HepG2 (cell line): ENCODE results near the gene ACP1. TPM values are rescaled to one million over a fixed set of nuclear protein-coding genes. Genes with fewer than 3 reads are reported as not detected.

Source experiments
- ARNT ChIP-seq: fragments of 450-650 bp; IDR thresholded peaks from 2 replicates; pipeline ENCODE4 v1.6.1; 2017
- ELF1 ChIP-seq: sonication (generic); formaldehyde crosslinking; IDR thresholded peaks from 2 replicates; pipeline ENCODE4 v1.4.0; 2020; ENCODE audit warnings: missing genetic modification reagents
- GABPB1 ChIP-seq: IDR thresholded peaks from 2 replicates; pipeline ENCODE4 v1.6.1; 2016; ENCODE audit warnings: mild to moderate bottlenecking, missing genetic modification reagents, moderate library complexity, missing compliant biosample characterization
- GATAD1 ChIP-seq: IDR thresholded peaks from 2 replicates; pipeline ENCODE4 v1.6.1; 2016; ENCODE audit warnings: missing genetic modification reagents, missing compliant biosample characterization
- HNRNPK ChIP-seq: fragments of 200-400 bp; formaldehyde crosslinking; IDR thresholded peaks from 2 replicates; pipeline ENCODE4 v1.6.1; 2018; ENCODE audit warnings: low read length, low read depth, moderate library complexity, mild to moderate bottlenecking; ENCODE audit not compliant: poor library complexity, severe bottlenecking
- HOXA7 ChIP-seq: sonication (generic); formaldehyde crosslinking; IDR thresholded peaks from 2 replicates; pipeline ENCODE4 v1.8.1; 2022; ENCODE audit warnings: mild to moderate bottlenecking, missing genetic modification reagents, moderate library complexity
- MTF1 ChIP-seq: sonication (generic); formaldehyde crosslinking; IDR thresholded peaks from 2 replicates; pipeline ENCODE4 v1.5.0; 2020; ENCODE audit warnings: missing genetic modification reagents
- NFATC3 ChIP-seq: sonication (generic); formaldehyde crosslinking; IDR thresholded peaks from 2 replicates; pipeline ENCODE4 v1.5.1; 2020; ENCODE audit warnings: mild to moderate bottlenecking, missing genetic modification reagents
- NR2F2 ChIP-seq: IDR thresholded peaks from 2 replicates; pipeline ENCODE4 v1.6.1; 2012; ENCODE audit warnings: low read depth, inconsistent platforms, borderline replicate concordance
- NRL ChIP-seq: sonication (generic); formaldehyde crosslinking; IDR thresholded peaks from 2 replicates; pipeline ENCODE4 v1.5.0; 2020; ENCODE audit warnings: missing genetic modification reagents, mild to moderate bottlenecking, moderate library complexity, borderline replicate concordance
- REPIN1 ChIP-seq: sonication (generic); formaldehyde crosslinking; IDR thresholded peaks from 2 replicates; pipeline ENCODE4 v1.8.0; 2022; ENCODE audit warnings: missing genetic modification reagents, low read depth, mild to moderate bottlenecking, borderline replicate concordance
- SAP130 ChIP-seq: IDR thresholded peaks from 2 replicates; pipeline ENCODE4 v1.6.1; 2016; ENCODE audit warnings: low read depth
- SRY ChIP-seq: sonication (generic); formaldehyde crosslinking; IDR thresholded peaks from 2 replicates; pipeline ENCODE4 v1.8.0; 2022; ENCODE audit warnings: mild to moderate bottlenecking, missing genetic modification reagents
- U2AF1 ChIP-seq: fragments of 200-400 bp; formaldehyde crosslinking; optimal IDR thresholded peaks from 2 replicates; pipeline ENCODE3; 2017; ENCODE audit warnings: mild to moderate bottlenecking, low read depth, low read length
- ZFP82 ChIP-seq: sonication (generic); formaldehyde crosslinking; IDR thresholded peaks from 2 replicates; pipeline ENCODE4 v1.5.1; 2020; ENCODE audit warnings: mild to moderate bottlenecking, missing genetic modification reagents, borderline replicate concordance
- ZNF234 ChIP-seq: sonication (generic); formaldehyde crosslinking; conservative IDR thresholded peaks from 2 replicates; pipeline ENCODE4 v1.5.1; 2020; ENCODE audit warnings: mild to moderate bottlenecking, missing genetic modification reagents
- ZNF577 ChIP-seq: sonication (generic); formaldehyde crosslinking; IDR thresholded peaks from 2 replicates; pipeline ENCODE4 v1.4.0; 2020; ENCODE audit warnings: mild to moderate bottlenecking, low read depth, missing genetic modification reagents, borderline replicate concordance
- ZNF660 ChIP-seq: sonication (generic); formaldehyde crosslinking; IDR thresholded peaks from 2 replicates; pipeline ENCODE4 v1.5.1; 2020; ENCODE audit warnings: mild to moderate bottlenecking, low read depth, missing genetic modification reagents, borderline replicate concordance
- ZSCAN20 ChIP-seq: sonication (generic); formaldehyde crosslinking; IDR thresholded peaks from 2 replicates; pipeline ENCODE4 v1.4.0; 2020; ENCODE audit warnings: missing genetic modification reagents, mild to moderate bottlenecking, borderline replicate concordance
- polyA plus RNA-seq, 8 experiments: library from polyadenylated mRNA; depleted of rRNA in 3 of 8; stranded (reverse) in 7 of 8; unstranded in 1 of 8; fragments of >200 nt; fragmentation: Illumina TruSeq in 4 of 8; extraction: Trizol in 4 of 8; gene quantifications; 2 replicates each; pipeline versions ENCODE4 v1.2.1 to v1.2.3, GENCODE V29; 2011 to 2016; ENCODE audit warnings: low read depth in 4 of 8, missing spikeins in 1 of 8, mixed read lengths in 1 of 8; ENCODE audit not compliant: insufficient read depth in 1 of 8
- total RNA-seq, 5 experiments: library from RNA; depleted of rRNA; stranded (reverse); fragments of >200 nt; fragmentation: Illumina TruSeq; extraction: Trizol; gene quantifications; 2 replicates each; pipeline ENCODE4 v1.2.3, GENCODE V29; 2016; ENCODE audit warnings: low read depth in 1 of 5
- TF ChIP-seq, protein P1 (sequence below): sonication (generic); formaldehyde crosslinking; IDR thresholded peaks from 2 replicates; pipeline ENCODE4 v1.4.0; 2020; ENCODE audit warnings: mild to moderate bottlenecking, missing genetic modification reagents
- TF ChIP-seq, protein P2 (sequence below): sonication (generic); formaldehyde crosslinking; IDR thresholded peaks from 2 replicates; pipeline ENCODE4 v1.4.0; 2020; ENCODE audit warnings: missing genetic modification reagents
- TF ChIP-seq, protein P3 (sequence below): sonication (generic); formaldehyde crosslinking; conservative IDR thresholded peaks from 2 replicates; pipeline ENCODE4 v1.4.0; 2020; ENCODE audit warnings: missing genetic modification reagents
- TF ChIP-seq, protein P4 (sequence below): fragments of 450-650 bp; IDR thresholded peaks from 2 replicates; pipeline ENCODE4 v1.6.1; 2017

ACP1 gene
- total and polyA plus RNA-seq, 2 of the 13 experiments (the other 11 are each of a cell fraction or from before 2014, with no cell fraction given) = 246 to 348 TPM

GRCh38 chr2:260507-261161, 4.1 kb upstream of the ACP1 start (continued):
- TF ChIP-seq ZNF577 (CRISPR knock-in tag) = no peak
- 0 out of 2 replicates have a peak, but pooled peaks have one; percentile 21 for TF ChIP-seq ZFP82 (CRISPR knock-in tag)
- TF ChIP-seq ZNF234 (CRISPR knock-in tag) = no peak
- TF ChIP-seq, protein P1, sequence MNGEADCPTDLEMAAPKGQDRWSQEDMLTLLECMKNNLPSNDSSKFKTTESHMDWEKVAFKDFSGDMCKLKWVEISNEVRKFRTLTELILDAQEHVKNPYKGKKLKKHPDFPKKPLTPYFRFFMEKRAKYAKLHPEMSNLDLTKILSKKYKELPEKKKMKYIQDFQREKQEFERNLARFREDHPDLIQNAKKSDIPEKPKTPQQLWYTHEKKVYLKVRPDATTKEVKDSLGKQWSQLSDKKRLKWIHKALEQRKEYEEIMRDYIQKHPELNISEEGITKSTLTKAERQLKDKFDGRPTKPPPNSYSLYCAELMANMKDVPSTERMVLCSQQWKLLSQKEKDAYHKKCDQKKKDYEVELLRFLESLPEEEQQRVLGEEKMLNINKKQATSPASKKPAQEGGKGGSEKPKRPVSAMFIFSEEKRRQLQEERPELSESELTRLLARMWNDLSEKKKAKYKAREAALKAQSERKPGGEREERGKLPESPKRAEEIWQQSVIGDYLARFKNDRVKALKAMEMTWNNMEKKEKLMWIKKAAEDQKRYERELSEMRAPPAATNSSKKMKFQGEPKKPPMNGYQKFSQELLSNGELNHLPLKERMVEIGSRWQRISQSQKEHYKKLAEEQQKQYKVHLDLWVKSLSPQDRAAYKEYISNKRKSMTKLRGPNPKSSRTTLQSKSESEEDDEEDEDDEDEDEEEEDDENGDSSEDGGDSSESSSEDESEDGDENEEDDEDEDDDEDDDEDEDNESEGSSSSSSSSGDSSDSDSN (CRISPR knock-in tag) = peak; percentile 65
- TF ChIP-seq MTF1 (CRISPR knock-in tag) = no peak
- TF ChIP-seq GATAD1 (CRISPR knock-in tag) = peak; percentile 85
- no peak for TF ChIP-seq NFATC3 (CRISPR knock-in tag)
- TF ChIP-seq, protein P2, sequence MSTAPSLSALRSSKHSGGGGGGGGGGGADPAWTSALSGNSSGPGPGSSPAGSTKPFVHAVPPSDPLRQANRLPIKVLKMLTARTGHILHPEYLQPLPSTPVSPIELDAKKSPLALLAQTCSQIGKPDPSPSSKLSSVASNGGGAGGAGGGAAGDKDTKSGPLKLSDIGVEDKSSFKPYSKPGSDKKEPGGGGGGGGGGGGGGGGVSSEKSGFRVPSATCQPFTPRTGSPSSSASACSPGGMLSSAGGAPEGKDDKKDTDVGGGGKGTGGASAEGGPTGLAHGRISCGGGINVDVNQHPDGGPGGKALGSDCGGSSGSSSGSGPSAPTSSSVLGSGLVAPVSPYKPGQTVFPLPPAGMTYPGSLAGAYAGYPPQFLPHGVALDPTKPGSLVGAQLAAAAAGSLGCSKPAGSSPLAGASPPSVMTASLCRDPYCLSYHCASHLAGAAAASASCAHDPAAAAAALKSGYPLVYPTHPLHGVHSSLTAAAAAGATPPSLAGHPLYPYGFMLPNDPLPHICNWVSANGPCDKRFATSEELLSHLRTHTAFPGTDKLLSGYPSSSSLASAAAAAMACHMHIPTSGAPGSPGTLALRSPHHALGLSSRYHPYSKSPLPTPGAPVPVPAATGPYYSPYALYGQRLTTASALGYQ = peak; percentile 99
- TF ChIP-seq ZSCAN20 (CRISPR knock-in tag) = no peak
- no peak for TF ChIP-seq NRL (CRISPR knock-in tag)
- TF ChIP-seq U2AF1 = no peak
- TF ChIP-seq, protein P3, sequence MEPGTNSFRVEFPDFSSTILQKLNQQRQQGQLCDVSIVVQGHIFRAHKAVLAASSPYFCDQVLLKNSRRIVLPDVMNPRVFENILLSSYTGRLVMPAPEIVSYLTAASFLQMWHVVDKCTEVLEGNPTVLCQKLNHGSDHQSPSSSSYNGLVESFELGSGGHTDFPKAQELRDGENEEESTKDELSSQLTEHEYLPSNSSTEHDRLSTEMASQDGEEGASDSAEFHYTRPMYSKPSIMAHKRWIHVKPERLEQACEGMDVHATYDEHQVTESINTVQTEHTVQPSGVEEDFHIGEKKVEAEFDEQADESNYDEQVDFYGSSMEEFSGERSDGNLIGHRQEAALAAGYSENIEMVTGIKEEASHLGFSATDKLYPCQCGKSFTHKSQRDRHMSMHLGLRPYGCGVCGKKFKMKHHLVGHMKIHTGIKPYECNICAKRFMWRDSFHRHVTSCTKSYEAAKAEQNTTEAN = peak; percentile 96
- peak; percentile 100 for TF ChIP-seq NR2F2
- TF ChIP-seq ARNT = no peak
- TF ChIP-seq REPIN1 (CRISPR knock-in tag) = peak; percentile 99
- no peak for TF ChIP-seq HOXA7
- TF ChIP-seq, protein P4, sequence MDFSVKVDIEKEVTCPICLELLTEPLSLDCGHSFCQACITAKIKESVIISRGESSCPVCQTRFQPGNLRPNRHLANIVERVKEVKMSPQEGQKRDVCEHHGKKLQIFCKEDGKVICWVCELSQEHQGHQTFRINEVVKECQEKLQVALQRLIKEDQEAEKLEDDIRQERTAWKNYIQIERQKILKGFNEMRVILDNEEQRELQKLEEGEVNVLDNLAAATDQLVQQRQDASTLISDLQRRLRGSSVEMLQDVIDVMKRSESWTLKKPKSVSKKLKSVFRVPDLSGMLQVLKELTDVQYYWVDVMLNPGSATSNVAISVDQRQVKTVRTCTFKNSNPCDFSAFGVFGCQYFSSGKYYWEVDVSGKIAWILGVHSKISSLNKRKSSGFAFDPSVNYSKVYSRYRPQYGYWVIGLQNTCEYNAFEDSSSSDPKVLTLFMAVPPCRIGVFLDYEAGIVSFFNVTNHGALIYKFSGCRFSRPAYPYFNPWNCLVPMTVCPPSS = no peak
- TF ChIP-seq SRY (CRISPR knock-in tag) = no peak
- TF ChIP-seq ELF1 (CRISPR knock-in tag) = peak; percentile 67
- peak; percentile 100 for TF ChIP-seq SAP130
- no peak for TF ChIP-seq HNRNPK
- TF ChIP-seq ZNF660 (CRISPR knock-in tag) = no peak
- peak; percentile 80 for TF ChIP-seq GABPB1 (CRISPR knock-in tag)
